ENCODE results near the gene ATOH8. TPM values are rescaled to one million over a fixed set of nuclear protein-coding genes. Genes with fewer than 3 reads are reported as not detected.

ATOH8 gene
- total RNA-seq, 1 donor from 2014 or later, result 4.4 TPM

DNA sequence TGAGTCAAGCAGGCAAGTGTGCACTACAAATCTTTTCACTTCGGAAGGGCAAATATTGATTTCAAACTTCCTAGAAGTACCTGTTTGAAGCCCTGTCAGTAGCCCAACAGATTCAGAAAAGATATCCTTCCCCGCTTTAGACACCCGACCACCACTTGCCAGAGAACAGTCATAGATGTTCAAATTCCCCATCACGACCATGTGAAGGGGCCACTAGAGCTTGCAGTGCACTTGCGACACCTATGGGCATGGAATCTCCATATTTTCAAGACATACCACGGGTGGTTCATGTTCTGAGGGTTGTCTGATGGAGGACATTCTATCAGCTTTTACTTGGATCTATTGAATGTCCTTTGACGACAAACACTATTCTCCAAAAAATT lies 35.8 kb upstream of the ATOH8 start:
- DNase-seq (ENCODE audit: extremely low read depth, low read depth, low spot score), result no peak

DNA sequence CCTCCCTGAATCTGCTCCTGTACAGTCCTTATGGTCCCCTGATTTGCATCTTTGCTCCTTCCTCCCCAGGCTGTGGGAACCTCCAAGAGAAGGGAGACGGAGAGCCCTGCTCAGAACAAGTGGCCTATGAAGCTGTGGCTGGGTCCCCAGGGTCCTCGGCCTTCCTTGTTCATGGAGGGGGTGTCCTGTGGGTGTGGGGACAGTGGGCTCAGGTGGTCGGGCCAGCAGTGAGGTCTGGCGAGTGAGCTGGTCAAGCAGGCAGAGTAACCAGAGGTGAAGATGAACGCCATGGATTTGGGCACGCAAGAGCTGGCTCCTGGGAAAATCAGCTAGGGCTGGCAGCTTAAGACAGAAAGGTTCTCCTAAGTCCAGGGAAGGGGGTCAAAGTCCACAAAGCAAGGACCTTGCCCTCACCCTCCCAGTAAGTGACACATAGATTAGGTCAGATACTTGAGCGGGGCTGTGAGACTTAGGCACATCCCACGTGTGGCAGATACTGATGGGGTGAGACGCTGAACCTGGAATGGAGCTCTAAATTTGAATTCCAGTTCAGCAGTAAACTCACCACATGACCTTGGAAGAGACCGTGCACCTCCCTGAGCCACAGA lies 34.8 kb upstream of the ATOH8 start:
- DNase-seq (ENCODE audit: extremely low read depth, low read depth, low spot score), result no peak

- DNase-seq (ENCODE audit: extremely low read depth, low read depth, low spot score), result no peak
Measured at GRCh38 chr2:85719609-85720240, 34.1 kb upstream of the ATOH8 start.

GRCh38 chr2:85720533-85720932 lies 33.3 kb upstream of the ATOH8 start:
- no peak for DNase-seq (ENCODE audit: extremely low read depth, low read depth, low spot score)

DNA sequence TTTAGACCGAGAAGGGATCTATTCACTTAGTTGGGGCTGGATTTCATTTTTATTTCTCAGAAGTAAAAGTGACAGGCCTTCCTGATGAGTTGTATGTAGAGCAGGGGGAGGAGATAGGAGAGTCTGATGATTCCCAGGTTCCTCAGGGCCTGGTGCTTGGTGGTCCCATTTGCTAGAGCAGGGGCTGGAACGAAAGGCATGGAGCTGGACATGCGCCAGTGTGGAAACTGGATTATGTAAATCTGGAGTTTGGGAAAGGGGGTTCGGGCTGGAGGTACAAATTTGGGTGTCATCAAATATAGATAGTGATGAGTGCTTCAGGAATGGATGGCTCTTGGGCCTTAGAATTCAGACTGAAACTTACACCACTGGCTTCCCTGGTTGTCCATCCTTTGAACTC lies 32.1 kb upstream of the ATOH8 start:
- no peak for DNase-seq (ENCODE audit: extremely low read depth, low read depth, low spot score)

GRCh38 chr2:85722519-85722918 lies 31.3 kb upstream of the ATOH8 start:
- no peak for DNase-seq (ENCODE audit: extremely low read depth, low read depth, low spot score)

- DNase-seq (ENCODE audit: extremely low read depth, low read depth, low spot score), result no peak
Measured at GRCh38 chr2:85723707-85724360, 30.0 kb upstream of the ATOH8 start.

DNA sequence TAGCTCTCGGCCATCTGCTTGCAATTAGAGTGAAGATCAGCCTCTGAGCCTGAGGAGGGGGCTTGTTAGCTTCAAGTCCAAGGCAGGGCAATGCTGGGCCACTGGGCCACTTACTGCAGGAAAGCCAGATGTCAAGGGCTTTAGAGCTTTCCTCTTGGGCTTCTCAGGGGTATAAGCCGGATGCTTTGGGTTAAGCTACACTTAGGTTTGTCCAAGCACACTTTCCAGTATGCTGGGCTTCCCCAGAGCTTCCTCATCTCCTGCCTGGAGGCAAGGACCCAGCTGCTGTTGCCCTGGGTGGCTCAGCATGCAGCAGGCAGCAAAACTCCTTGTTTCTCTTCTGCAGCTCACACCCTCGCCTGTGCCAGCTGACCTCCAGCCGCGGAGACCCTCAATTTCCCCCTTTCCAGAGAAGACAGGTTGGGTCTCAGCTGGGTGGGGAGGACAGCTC lies 29.0 kb upstream of the ATOH8 start:
- DNase-seq (ENCODE audit: extremely low read depth, low read depth, low spot score), result no peak

DNA sequence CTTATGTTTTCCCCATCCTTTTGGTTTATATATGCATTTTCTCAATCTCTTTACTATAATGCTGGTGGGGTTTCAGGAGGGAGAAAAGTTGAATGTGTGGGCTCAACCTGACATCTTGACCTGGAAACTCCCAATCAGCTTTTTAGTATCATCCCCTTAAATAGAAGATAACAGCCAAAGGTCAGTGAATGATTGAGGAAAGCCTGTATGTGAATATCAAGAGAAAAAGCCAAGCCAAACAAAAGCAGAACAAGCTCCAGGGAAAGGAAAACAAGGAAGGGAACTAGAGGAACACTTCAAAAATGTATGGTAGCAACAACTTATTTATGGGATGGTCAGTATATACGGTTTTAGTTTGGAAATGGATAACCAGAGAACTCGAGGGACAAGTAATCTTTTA lies 28.3 kb upstream of the ATOH8 start:
- DNase-seq (ENCODE audit: extremely low read depth, low read depth, low spot score), result no peak

GRCh38 chr2:85727798-85728197 lies 26.0 kb upstream of the ATOH8 start:
- DNase-seq (ENCODE audit: extremely low read depth, low read depth, low spot score), result no peak

- no peak for DNase-seq (ENCODE audit: extremely low read depth, low read depth, low spot score)
Measured at GRCh38 chr2:85728342-85728741, 25.4 kb upstream of the ATOH8 start.

DNA sequence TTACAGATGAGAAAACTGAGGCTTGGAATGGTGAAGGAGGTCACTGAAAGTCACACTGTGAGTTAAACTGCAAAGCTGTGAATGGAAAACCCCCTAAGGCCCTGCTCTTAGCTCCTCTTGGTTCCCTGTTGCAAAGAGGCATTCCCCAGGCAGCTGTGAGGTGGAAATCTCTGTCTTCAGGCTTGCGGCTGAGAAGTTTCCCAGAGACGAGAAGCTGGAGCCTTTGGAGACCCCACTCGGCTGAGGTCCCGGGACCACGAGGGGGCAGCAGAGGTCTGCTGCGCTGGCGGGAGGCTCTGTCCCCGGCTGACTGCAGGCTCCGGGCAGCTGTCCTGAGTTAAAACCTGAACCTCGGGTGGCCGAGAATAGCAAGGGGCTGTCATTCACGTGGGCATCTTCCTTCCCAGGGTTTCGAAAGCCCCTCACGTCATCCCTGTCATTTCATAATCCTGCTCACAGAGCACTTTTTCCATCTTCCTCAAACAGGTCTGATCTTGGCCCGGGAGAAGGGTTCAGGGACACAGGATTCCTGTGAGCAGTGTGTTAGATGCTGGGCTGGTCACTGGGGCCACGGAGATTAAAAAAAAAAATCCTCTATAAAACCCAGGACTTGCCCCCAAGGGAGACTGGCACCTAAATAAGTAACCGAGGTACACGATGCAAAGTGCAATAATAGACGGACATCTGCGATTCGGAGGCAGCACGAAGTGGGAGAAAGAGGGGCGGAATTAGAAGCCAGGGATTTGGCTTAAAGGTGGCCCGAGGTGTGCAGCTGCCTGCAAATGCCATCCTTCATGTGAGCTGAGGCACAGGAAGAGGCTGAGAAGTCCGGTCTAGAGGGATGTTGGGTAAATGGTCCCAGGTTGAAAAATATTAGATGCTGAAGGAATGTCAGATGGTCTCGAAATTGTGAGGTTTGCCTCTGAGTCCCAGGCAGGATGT lies 24.6 kb upstream of the ATOH8 start:
- no peak for DNase-seq (ENCODE audit: extremely low read depth, low read depth, low spot score)

GRCh38 chr2:85729825-85730510 lies 23.8 kb upstream of the ATOH8 start:
- DNase-seq (ENCODE audit: extremely low read depth, low read depth, low spot score), result no peak

- no peak for DNase-seq (ENCODE audit: extremely low read depth, low read depth, low spot score)
Measured at GRCh38 chr2:85730686-85731230, 23.0 kb upstream of the ATOH8 start.

GRCh38 chr2:85731606-85732005 lies 22.2 kb upstream of the ATOH8 start:
- no peak for DNase-seq (ENCODE audit: extremely low read depth, low read depth, low spot score)

GRCh38 chr2:85732467-85733120 lies 21.2 kb upstream of the ATOH8 start:
- DNase-seq (ENCODE audit: extremely low read depth, low read depth, low spot score), result no peak

DNA sequence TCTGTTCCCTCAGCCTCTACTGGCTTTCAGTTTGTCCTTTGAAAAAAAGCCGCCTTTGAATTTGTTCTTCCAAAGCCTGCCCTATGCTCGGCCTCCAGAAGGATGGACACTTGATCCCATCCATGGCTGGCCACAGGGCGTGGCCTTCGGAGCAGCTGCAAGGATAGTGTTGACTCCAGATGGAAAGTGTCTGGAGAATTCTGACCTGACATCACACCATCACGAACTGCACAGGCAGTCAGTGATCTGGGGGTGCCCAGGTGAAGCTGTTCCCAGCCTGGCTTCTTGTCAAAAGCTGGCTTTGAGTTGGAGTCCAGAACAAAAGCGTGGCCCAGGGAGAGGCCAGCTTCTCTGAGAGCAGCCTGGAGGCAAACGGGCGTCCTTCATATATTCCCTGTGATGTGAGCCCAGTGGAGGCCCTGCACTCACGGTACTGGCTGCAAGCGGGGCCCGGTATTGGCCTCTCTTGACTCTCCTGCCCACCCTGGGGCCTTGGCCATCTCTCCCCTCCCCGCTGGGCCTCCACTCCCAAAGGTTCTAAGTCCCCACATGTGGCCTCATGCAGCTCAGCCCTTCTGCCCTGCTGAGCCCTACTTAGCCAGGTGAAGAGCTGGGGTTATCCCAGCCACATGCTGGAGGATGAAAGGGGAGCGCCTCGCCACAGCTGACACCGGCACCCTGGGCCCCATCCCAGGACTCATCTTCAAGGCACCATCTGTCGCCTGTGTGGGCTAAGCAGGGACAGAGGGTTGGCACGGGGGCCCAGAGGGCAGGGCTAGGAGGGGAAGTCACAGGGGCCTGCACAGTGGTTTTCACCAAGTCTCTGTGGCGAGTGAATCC lies 20.4 kb upstream of the ATOH8 start:
- no peak for DNase-seq (ENCODE audit: extremely low read depth, low read depth, low spot score)

- no peak for DNase-seq (ENCODE audit: extremely low read depth, low read depth, low spot score)
Measured at GRCh38 chr2:85734015-85734414, 19.8 kb upstream of the ATOH8 start.
